Measurements from ENCODE around the gene EGFR.

- TF ChIP-seq POLR2A (IDR thresholded peaks at IDR 0.05) (no peak), POLR2AphosphoS5 (IDR thresholded peaks at IDR 0.05) (no peak)
Observed at GRCh38 chr7:55118426-55118825, 99.6 kb downstream of the EGFR start.

Data from sigmoid colon (tissue), 4 donors.